ENCODE results near the gene GBP1.
"Not testable (repeated sequence)": the region's sequence is repeated elsewhere in the genome, so short reads cannot be mapped to it uniquely, and the experiment has no call there.

GBP1 gene, protein sequence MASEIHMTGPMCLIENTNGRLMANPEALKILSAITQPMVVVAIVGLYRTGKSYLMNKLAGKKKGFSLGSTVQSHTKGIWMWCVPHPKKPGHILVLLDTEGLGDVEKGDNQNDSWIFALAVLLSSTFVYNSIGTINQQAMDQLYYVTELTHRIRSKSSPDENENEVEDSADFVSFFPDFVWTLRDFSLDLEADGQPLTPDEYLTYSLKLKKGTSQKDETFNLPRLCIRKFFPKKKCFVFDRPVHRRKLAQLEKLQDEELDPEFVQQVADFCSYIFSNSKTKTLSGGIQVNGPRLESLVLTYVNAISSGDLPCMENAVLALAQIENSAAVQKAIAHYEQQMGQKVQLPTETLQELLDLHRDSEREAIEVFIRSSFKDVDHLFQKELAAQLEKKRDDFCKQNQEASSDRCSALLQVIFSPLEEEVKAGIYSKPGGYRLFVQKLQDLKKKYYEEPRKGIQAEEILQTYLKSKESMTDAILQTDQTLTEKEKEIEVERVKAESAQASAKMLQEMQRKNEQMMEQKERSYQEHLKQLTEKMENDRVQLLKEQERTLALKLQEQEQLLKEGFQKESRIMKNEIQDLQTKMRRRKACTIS

DNA sequence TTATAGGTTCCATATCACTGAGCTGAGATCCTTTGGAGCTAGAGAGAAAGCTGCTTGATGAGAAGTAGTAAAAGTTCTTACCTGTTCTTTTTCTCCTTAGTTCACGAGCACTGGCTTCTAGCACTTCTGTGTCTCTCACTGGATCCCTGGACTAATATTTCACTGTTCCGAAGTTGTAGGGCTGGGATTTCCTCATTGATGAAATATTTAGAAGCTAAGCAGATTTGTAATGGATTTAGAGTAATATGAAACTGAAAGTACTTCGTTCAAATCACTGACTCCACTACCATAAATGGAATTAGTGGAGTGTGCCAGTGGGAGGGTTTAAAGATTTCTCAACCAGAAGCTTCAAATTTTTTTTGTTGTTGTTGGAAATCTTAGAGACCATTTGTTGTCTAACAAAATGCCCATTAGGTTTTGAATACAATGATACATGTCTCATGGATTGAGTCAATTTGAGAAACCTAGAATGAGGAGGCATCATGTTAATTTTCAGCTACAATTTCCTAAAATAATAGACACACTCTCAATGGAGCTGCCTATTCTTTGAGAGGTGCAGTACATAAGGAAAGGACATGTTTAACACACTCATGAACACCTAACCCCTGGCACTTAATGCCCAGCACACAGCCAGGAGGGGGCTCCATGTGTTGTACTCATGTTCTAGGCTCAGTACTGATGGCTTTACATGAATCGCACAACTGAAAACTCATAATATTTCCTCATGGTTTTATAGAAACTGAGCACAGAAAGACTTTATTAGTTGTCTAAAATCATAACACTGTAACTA lies at the start of gene GBP1:
TSS of gene GBP1 (minus strand) at position 130 of the 790 bp plus-strand sequence. CDS start 1,974 bp downstream, outside the sequence.
- DNase-seq: peak; percentile 84

DNA sequence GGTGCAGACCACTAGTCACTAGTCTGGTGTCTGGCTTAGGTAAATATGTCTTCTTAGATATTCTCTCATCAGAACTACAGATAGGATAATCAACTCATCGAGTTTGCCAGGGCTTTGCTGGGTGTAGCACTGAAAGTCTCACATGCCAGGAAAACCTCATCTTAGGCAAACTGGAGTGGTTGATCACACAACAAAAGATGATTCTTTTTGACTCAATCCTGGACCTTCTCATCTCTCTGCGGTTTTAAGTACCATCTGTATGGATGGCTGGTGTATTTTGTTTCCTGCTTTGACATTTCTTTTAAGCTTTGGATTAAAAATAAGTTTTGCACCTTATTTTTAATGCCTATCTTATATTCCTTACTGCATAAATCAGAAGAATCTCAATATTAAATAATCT lies 49.7 kb upstream of the GBP1 start:
- no peak for DNase-seq

DNA sequence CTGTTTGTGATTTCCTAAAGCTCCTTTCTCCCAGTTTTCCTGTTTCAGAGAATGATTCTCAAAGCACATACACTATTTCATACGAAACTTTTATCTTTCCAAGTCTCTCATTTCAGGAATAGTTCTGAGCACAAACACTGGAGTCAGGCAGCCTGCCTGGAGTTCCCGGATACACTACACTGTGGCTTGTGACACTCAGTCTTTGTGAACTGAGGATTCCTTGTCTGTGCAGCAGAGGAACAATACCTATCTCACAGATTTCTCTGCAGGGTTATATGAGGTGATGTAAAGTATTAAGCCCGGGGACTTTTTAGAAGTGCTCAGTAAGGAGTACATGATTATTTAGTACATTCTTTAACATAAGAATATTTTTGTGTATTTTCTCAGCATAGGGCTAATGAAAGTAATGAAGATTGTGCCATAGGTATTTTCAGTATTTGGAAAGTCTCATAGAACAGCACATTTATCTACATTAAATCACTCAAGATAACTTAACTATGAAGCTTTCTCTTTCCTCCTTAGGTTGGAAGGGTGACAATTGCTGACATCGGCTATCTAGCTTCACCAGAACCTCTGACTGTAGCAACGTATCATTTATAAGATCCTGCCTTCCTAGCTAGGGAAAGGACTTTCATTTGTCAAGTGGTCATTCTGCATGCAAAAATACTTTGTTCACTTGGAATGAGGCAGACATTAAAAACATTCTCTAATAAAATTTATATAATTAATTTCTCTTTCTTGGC lies 48.0 kb upstream of the GBP1 start:
- DNase-seq: no peak

DNA sequence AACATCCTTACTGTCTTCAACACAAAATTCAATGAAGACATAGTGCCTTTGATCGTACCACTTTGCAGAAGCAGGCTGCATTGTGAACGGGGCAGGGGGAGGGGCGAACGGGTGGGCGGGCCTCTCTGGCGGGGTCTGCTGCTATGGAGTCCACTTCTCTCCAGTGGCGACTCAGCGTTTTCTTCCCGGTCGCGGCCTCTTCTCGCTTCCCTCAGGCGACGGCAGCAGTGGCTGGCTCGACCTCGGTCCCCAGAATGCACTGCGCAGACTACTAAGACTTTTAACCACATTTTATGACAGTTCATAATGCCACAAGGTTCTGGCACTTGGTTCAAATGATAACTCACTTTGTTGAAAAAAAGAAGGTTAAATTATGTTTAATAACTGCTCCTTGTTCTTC lies 39.7 kb upstream of the GBP1 start:
- DNase-seq: no peak

DNA sequence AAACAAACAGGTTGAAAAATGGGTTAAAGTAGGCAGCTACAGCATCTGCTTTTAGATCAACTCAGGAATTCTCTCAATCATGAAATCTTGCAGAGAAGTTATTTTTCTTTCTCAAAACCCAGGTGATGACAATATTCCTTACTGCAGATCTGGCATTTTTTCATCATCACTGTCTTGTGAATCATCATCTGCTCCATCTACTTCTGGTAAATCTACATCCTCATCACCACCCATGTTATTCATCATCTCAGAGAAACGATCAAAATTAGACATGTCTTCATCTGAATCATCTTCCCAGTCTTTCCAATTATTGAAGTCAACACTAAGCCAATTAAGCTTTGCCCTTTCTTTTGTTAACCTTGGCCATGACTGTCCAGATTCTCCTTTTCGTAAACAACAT lies 39.1 kb upstream of the GBP1 start:
- no peak for DNase-seq

DNA sequence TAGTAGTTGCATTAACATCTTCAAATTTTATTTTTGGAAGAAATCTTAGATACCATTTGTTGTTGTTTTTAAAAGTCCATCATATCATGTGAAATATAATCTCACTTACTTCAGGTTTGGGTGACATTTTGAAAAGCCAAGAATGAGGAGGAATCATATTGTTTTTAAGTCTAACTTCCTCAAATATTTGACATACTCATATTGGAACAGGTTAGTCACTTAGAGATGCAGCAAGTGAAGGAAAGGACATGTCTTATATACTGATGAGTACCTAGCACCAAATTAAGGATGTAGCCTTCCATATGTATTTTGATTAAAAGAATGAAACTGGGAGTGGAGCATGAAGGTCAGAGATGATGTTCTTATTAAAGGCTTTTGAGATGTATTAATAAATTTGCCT lies 37.0 kb upstream of the GBP1 start:
- DNase-seq: no peak

DNA sequence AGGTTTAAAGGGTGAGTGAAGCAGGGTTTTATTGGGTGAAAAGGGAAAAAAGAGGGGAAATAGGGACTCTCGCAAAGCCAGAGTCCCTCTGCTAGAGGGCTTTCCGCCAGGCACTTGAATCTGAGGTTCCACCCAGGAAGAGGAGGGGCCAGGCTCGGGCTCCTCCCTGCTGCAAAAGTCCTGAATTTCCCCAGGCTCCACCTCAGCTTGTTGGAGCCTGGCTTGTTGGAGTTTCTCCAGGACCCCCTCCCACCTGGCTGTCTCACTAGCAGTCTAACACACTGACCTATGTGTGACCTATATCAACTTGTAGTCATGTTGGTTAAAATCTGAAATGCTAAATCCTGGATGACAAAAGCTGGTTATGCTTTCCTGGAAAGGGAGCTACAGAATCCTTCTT lies 35.4 kb upstream of the GBP1 start:
- DNase-seq: no peak

DNA sequence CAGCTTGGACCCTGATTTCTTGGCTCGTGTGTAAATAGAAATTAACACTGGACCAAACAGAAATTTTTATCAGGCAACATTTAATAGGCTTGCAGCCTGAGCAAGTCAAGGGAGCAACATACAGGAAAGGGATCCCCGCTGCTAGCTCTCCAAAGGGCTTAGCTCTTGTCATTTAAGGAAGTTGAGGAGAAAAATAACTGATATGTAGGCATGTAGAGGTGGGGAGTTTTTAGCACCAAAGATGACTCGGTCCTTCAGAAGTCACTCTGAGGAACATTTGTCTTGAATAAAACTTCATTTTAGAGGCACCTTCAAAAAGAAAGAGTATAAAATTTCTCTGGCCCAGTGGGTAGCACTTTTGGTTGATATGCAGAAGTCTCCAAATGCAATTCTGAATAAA lies 33.8 kb upstream of the GBP1 start:
- DNase-seq: no peak

DNA sequence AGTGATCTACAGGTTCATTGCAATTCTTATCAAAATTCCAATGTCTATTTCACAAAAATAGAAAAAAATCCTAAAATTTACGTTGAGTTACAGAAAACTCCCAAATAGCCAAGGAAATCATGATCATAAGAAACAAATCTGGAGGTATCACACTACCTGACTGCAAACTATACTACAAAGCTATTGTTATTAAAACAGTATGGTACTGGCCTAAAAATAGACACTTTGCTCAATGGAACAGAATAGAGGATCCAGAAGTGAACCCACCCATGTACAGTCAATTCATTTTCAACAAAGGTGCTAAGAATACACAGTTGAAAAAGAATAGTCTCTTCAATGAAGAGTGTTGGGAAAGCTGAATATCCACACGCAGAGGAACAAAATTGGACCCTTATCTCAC lies 30.7 kb upstream of the GBP1 start:
- DNase-seq: no peak

DNA sequence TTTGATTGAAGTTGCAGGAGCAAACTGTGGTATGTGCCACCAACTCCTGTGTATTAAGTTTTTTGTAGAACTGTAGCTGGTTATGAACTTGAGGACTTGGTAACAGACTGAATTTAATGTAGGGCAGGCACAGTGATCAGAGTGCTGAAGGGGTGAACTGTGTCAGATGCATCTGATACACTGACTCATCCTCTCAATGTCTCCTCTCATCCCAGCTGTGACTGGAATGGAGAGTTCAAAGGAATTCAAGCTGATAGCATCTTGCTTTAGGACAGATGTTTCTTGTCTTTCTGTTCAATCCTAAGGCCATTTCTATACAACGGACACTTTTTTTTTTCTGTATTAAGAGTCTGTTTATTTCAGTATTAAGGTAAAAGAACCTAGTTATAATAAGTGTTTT lies 25.0 kb upstream of the GBP1 start:
- no peak for DNase-seq

DNA sequence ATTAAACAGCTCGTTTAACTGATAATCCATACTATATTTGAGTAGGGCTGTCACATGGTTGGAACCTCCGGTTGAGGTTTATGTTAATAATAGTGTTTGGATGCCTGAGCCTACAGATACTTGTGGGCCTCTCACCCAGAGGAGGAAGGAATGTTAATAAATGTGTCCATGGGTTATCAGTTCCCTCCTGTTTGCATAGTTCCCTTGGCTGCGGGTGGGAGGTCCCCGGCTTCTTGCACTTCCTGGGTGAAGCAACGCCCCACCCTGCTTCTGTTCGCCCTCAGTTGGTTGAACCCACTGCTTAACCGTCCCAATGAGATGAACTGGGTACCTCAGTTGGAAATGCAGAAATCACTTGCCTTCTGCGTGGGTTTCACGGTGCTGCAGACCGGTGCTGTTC lies 23.6 kb upstream of the GBP1 start:
- no peak for DNase-seq

DNA sequence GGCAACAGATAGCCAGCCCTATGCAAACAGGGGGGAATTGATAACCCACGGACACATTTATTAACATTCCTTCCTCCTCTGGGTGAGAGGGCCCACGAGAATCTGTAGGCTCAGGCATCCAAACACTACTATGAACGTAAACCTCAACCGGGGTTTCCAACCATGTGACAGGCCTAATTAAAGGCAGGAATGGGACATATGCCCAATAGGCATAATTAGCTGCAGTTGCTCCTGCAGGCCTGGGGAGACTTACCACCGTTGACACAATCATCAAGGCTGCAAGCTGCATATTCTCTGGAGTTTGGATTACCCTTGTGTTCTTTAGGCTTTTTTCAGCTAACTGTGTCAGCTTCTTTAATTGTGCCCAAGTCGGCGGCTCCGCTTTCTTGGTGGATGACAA lies 22.2 kb upstream of the GBP1 start:
- no peak for DNase-seq

DNA sequence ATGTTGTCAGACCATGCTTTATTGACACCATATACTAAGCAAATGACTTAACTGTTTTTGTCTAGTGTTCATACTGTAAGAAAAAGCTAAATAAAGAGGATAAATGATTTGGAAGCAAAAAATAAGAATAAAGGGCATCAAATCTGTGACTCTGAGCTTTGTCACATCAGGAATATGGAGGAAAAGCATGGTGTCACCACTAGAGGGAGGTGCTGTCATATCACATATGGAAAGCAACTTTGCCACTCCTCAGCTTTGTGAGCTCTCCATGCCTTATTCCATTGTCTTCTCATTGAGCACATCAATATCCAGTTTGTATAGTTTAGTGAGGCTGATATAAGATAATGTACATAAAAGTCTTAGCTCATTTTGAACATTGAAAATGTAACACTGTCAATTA lies 20.8 kb upstream of the GBP1 start:
- DNase-seq: peak; percentile 39

DNA sequence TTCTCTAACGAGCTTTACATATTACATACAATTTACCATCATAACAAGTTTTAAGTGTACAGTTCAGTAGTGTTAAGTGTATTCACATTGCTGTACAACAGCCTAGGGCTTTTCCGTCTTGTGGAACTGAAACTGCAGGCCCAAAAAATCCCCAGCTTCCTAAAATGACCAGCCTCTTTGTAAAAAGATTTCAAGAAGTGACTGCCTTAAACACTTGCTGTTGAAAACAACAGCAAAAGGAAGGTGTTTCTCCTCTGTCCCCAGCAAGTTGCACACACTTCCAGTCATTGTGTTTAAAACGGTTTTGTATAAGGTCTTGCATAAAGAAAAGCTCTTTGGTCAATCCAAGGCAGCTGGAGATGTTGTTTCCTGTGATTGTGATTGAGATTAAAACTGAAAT lies 16.0 kb upstream of the GBP1 start:
- no peak for DNase-seq

DNA sequence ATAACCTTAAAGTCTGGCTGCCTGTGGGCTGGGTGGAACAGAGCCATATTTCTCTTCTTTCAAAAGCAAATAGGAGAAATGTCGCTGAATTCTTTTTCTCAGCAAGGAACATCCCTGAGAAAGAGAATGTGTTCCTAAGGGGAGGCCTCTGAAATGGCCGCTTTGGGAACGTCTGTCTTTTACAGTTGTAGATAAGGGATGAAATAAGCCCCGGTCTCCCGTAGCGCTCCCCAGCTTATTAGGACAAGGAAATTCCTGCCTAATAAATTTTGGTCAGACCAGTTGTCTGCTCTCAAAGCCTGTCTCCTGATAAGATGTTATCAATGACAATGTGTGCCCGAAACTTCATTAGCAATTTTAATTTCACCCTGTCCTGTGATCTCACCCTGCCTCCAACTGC lies 15.1 kb upstream of the GBP1 start:
- DNase-seq: not testable (repeated sequence)

DNA sequence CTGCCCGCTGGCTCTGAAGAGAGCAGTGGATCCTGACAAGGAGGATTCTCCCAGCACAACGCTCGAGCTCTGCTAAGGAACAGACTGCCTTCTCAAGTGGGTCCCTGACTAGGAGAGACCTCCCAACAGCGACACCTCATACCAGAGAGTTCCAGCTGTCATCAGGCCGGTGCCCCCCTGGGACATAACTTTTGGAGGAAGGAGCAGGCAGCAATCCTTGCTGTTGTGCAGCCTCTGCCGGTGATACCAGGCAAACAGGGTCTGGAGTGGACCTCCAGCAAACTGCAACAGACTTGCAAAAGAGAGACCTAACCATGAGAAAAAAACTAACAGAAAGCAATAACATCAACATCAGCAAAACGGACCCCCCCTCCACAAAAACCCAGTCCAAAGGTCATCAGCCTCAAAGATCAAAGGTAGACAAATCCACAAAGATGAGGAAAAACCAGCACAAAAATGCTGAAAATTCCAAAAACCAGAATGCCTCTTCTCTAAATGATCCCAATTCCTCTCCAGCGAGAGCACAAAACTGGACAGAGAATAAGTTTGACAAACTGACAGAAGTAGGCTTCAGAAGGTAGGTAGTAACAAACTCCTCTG lies 7.6 kb upstream of the GBP1 start:
- DNase-seq: not testable (repeated sequence)

DNA sequence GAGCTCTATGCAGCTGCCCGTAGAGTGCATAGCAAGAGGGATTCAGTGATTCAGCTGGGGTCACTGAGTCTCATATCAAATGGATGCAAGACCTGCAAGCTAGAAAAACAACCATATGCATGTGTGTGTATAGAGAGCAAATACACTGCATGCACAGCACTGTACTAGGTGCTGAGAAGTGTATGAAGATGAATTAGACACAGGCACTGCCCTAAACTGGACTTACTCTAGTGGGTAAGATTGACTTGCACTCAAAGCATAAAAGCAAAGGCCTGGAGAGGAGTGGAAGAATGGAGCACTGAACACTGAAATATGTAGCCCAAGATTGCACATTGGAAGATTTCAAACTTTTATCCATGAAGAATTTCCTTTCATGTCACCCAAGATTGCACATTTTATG lies 5.5 kb upstream of the GBP1 start:
- DNase-seq: no peak

DNA sequence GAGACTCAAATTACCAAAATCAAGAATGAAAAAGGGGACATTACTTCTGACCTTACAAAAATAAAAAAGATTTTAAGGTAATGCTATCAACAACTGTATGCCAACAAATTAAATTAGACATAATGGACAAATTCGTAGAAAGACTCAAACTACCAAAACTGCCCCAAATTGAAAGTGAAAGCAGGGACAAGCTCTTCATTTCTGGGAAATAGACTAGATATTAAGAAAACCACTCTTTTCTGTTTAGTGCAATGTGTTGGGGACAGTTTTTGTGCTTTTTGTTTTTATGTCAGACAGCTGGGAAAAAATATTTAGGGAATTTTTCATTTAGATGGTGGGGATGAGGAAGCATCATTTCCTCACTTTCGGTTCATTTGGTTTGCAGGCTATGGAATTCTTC lies 4.9 kb upstream of the GBP1 start:
- no peak for DNase-seq

DNA sequence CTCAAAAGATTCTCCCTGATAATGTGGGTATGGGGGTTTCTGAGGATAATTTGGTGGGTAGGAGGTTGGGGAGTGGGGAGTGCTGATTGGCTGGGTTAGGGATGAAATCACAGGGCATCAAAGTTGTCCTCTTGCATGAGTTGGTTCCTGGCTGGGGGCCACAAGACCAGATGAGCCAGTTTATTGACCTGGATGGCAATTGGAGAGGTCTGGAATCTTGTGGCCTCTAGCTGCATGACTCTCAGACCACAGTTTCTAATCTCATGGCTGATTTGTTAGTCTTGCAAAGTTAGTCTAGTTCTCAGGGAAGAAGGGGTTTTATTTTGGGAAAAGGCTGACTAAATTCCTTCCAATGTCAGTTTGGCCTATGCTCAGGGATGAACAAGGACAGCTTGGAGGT lies 3.3 kb upstream of the GBP1 start:
- no peak for DNase-seq

DNA sequence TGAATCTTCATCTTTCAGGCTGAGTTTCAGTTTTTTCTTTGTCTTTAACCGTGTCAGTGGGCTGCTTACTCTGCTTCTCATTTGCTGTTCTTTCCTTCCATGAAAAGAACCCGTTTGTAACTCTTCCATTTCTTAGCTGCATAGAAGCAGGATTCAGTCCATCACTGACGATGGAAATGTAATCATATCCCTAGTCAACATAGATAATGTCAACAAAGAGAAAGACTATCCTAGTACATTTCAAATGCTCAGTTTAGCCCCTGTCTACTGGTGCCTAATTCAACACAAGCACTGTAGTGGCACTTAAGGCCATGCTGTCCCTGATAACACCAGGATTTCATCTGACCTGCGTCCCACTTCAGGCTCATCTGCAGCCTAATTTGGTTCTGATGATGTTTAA lies 376 bp downstream of the GBP1 start:
- DNase-seq: peak; percentile 14

DNA sequence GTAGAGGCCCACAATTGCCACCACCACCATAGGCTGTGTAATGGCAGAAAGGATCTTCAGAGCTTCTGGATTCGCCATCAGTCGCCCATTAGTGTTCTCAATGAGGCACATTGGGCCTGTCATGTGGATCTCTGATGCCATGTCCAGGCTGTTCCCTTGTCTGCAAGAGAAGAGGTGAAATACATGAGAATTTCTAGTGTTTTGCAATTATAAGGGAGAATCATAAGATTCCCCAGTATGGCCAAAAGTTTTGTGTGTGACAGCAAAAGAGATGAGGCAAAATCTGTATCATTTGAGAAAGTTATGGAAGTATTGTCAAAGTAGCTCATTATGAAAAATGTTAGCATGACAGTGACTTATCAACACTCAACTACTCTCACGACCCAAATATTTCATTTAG lies 1.9 kb downstream of the GBP1 start:
- DNase-seq: no peak

DNA sequence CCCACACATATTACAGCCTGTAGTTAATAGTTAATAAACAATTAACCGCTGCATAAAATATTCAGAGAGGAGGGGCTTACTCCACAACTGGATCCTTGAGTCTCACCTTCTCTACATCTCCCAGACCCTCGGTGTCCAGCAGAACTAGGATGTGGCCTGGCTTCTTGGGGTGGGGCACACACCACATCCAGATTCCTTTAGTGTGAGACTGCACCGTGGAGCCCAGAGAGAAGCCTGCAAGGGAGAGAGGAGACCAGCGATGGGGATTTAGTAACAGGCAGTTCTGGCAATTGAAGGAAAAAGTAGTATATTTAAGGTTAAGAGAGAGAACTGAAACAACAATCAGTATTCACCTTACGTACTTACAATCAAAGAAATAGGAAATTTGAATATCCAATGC lies 4.9 kb downstream of the GBP1 start:
- no peak for DNase-seq

DNA sequence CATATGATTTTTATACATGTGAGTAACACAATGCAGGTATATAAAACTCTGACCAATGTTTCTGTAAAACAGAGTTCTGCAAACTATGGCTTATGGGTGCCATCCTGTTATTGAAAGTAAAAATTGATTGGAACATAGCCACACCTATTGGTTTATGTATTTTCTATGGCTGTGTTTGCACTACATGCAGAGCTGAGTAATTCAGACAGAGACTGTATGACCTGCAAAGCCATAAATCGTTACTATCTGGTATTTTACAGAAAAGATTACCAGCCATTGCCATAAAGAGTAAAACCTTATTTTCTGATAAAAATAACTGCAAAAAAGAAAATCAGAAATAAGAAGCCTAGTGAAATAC lies 13.1 kb downstream of the GBP1 start:
- DNase-seq: no peak
